Left cardiac atrium (tissue), 4 donors: ENCODE results near the gene C20orf141. TPM values are rescaled to one million over a fixed set of nuclear protein-coding genes. Genes with fewer than 3 reads are reported as not detected.

Experiments used
- ATAC-seq, 2 donors: fragments of 200-7000 bp; cut with Tn5 transposase; one replicate each; pipeline ENCODE4 v1.9.1; 2020; ENCODE audit warnings: mild to moderate bottlenecking in 2 of 2, moderate library complexity in 2 of 2
- DNase-seq: peaks from one replicate; pipeline ENCODE4 v3.0.0-alpha.2; 2020
- intact Hi-C, 2 donors: fragments of 100-400 bp; cut with DNase I; formaldehyde crosslinking; loops; one replicate each; pipeline versions ENCODE4 v1.14.1 to v1.15.1; 2022 to 2023
- total RNA-seq, 2 donors: library from RNA; stranded (reverse); fragmentation: NEBNext Ultra II Directional; extraction: Animal tissue kit (Norgen Biotek cat#: 25700); gene quantifications; one replicate each; pipeline ENCODE4 v1.2.1, GENCODE V29; 2021
- donor health status: DM: no; HTN: yes; CAD: no.
- donor health status: DM: no; HTN: yes; CAD: no; lungs with severe emphysema.
- donor health status: DM: yes; HTN: yes; CAD: no.
- donor health status: Dilated cardiomyopathy.

Gene C20orf141
- total RNA-seq, 2 donors from 2014 or later = not detected

DNA sequence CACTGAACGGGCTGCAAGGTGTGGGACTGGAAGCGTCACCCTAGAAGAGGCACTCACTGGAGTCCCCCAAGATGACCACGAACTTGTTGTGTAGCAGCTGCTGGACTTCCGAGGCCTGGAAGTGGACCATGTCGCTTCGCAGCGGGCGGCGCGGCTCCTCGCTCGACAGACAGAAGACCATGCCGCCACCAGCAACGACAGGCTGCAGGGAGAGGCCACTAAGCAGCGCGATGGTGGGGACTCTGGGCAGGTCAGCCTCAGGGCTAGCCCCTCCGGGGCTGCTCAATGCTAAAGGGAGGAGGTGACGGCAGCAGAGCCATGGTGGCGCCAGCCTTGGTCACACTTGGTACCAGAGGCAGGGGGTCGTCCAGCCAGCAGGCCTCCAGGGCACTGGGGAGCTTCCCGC lies 24.9 kb downstream of the C20orf141 start:
- intact Hi-C loops = loop anchor here in 1 of 2 donors (10.0 kb wide), 1 partner anchor 175 kb away; the partner anchor contains the start of gene IDH3B
- DNase-seq (no peak), ATAC-seq (no peak)

DNA sequence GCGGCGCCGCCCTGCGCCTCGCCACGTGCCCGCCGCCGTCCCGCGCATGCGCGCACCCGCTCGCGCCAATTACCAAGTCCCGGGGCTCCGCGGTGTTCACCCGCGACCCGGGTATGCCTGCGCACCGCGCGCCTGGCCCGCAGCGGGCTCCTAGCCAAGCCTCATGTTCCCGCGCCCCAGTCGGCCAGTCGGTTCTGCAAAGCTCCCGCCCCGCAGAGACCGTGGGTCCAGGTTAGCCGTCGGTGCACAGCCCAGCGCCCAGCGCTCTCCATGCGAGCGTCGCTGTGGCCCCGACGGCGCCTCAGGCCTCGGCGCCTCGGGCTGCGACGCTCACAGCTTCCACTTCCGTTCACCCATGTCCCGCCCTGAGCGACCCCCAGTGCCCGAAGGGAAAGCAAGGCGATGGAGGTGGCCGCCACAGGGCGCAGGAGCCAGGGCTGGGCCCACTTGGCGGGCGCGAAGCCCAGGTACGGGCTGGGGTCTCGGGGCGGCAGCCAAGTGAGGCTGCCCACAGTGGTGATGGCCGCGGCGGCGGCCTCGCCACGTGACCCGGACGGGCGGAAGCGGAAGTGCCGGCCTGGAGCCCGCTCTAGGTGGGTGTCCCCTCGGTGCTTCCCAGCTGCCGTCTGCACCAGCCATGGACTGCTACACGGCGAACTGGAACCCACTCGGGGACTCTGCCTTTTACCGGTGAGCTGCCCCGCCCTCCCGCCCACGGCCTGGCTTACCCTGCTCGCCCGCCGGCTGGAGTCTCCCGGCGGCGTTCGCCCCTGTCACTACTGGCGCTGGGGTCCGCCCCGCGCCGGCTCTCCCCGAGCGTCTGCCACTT lies 25.6 kb downstream of the C20orf141 start, which contains the start of the genes PCED1A and VPS16:
Gene PCED1A (minus strand): TSS at position 518 of the 829 bp plus-strand sequence. CDS start 743 bp downstream, outside the sequence.
Gene VPS16 (plus strand): TSS at position 608 of the 829 bp plus-strand sequence. CDS start 30 bp downstream, at position 638.
- intact Hi-C loops = no loop called here
- DNase-seq (peak; percentile 92), ATAC-seq (peak; percentile 99)

DNA sequence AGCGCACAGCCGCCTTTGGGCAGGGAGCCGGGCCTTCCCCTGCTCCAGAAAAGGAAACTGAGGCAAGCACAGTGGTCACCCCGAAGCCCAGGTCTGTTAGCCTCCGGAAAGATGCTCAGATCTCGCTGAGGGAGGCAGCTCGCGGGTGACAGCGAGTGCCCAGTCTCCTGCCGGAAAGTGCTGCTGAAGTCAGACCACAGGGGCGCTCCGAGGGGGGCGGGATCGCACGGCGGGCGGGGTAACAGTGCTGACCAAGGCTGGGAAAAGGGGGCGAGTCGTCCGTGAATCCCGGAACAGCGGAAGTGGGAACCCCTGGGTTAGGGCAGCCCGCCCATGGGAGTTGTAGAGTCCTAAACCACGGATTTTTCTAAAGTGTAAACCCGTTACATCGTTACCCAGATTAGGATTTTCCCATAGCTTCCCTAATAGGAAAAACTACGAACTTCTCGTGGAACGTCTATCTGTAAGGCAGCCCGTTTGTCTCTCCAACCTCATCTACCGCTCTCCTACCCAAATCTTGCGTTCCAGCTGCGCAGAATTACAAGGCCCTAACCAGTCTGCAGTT lies 26.3 kb downstream of the C20orf141 start:
- intact Hi-C loops = no loop called here
- ATAC-seq (peak; percentile 66 to 76), DNase-seq (peak; percentile 86)

DNA sequence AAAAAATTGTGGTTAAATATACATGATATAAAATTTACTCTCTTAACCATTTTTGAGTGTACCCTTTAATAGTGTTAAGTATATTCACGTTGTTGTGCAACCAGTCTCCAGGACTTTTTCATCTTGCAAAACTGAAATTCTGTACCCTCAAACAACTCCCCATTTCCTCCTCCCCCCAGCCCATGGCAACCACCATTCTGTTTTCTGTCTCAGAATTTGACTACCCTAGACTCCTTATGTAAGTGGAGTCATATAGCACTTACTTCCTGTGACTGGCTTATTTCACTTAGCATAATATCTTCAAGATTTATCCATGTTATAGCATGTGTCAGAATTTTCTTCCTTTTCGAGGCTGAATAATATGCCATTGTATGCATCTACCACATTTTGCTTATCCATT lies 30.8 kb downstream of the C20orf141 start:
- intact Hi-C loops = no loop called here
- ATAC-seq = no peak

DNA sequence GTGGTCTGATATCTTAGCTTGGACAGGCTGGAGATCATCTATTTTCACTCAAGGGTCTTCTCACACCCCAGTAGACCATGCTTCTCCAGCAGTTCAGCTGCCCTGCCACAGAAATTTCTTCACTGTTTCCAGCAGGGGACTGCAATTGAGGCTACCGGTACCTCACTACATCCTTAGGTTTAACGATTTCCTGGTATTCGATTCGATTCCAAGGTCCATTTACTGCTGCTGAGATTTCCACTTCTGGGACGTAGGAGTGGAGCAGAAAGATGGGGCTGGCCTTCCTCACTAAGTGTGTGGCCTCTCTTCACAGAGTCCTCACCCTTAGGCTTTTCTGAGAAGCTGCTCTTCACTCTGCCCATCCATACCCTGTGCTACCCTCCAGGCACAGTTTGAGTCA lies 31.9 kb downstream of the C20orf141 start:
- DNase-seq = no peak

More for the DNA sequence above, 30.8 kb downstream of the C20orf141 start:
- DNase-seq = no peak

DNA sequence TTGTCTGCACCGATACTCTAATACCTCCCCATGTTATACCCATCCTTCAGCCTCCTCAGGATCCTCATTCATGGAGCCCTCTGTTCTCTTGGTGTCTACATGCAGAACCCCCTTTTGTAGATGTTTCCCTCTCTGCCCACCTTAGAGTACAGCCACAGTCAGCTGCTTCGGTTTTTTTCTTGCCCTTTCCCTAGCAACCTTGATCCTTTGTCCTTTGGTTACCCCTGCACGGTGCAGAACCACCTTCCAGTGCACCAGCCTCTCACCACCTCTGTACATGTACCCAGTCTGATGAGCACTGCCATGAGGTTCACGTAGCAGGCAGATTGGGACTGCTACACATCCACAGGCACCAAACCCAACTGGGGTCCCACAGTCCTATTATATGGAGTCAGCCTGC lies 33.0 kb downstream of the C20orf141 start:
- intact Hi-C loops = no loop called here
- no peak for DNase-seq
- ATAC-seq = no peak

More for the DNA sequence above, 31.9 kb downstream of the C20orf141 start:
- ATAC-seq = no peak
- intact Hi-C loops = no loop called here

DNA sequence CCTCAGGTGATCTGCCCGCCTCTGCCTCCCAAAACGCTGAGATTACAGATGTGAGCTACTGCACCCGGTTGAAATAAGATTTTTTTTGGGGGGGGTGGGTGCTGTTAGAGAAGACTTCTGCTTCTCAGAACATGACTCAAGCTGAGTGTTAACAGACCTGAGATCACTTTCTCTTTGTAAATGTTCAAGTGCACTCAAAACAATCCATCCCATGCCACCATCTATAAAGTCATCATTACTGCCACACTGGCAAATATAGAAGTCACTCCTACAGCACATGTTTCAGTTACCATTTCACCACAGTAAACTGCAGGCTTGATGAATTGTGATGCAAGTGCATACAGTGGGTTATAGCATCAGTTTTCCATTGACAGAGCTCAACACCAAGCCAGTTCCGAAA lies 34.7 kb downstream of the C20orf141 start:
- ATAC-seq (no peak), DNase-seq (no peak)
- intact Hi-C loops = no loop called here

DNA sequence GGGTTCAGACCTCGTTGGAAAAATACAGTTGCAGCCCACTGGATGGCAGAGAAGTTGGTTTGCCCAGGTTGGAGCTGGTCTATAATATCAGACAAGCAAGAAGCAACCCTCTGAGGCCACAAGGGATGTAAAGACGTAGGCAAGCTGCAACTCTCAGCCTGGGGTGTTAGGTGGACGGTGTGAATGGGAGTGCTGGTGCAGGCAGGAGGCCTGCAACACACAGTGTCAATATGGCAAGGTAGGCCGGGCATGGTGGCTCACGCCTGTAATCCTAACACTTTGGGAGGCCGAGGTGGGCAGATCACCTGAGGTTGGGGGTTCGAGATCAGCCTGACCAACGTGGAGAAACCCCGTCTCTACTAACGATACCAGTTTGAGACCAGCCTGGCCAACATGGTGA lies 36.3 kb downstream of the C20orf141 start:
- ATAC-seq (no peak), DNase-seq (no peak)
- intact Hi-C loops = loop anchor here in 1 of 2 donors (10.0 kb wide), 1 partner anchor 86 kb away; no protein-coding TSS in a partner anchor

DNA sequence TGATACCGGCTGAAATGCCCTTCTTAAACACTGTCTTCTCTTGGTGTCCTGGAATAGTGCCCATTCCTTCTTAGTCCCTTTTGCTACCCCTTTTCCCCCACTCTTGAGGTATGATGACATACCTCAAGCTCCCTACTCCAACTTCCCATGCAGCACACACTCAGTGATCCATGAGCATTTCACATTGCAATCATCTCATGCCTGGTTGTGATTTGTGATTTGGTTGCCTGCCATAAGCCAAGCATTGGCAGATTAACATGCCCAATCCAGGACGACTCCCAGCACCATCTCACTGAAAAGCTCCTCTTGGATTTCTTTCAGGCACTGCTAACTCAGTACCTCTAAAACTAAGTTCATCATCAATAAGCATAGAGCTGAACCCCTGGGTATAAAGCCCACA lies 43.8 kb downstream of the C20orf141 start:
- ATAC-seq (no peak), DNase-seq (no peak)
- intact Hi-C loops = loop anchor here in 1 of 2 donors (10.0 kb wide), 1 partner anchor 94 kb away; no protein-coding TSS in a partner anchor

DNA sequence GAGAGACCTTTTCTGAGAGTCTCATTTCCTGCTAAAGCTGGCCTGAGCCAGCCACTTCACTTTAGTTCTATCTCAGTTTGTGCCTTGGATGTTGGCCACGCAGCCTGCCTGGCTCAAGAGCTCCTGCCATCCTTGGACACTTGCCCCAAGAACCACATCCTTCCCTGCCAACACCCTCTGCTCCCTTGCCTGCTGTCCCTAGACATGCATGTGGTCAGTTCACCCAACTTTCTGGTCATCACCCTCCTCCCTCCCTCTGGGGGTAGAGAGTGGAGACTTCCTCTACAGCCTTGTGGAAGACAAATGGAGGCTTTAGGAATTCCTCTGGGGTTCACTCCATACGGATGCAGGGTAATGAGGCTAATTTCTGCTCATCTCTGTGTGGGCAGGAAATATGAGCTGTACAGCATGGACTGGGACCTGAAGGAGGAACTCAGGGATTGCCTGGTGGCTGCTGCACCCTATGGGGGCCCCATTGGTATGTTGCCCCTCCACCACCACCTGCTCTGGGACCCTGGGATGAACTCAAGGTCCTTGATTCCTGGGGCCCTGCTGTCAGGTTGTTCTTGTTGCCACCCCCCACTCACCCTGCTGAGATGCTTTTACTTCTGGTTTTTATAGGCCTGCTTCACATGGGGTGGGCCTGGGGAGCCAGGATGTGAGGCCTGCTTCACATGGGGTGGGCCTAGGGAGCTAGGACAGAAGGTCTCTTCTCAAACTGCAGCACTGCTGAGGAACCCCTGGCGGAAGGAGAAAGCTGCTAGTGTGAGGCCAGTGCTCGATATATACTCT lies 44.7 kb downstream of the C20orf141 start:
- intact Hi-C loops = loop anchor here in 1 of 2 donors (10.0 kb wide), 1 partner anchor 95 kb away; no protein-coding TSS in a partner anchor
- ATAC-seq (peak; percentile 79 to 82), DNase-seq (no peak)

DNA sequence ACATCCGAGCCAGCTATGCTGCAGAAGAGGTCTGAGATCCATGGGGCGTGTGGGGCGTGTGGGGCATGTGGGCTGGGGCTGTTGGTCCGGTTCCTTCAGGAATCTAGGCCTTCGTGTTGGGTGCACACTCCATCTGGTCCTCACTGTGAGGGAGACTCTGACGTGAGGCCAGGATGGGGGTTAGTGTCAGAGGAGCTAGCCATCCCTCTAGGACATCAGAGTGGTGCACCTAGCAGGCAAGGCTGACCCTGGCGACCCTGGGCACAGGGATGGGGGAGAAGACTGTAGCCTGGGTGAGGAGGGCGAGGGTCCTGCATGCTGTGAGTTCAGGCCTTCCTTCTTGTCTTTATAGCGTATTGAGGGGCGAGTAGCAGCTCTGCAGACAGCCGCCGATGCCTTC lies 49.8 kb downstream of the C20orf141 start:
- intact Hi-C loops = no loop called here
- DNase-seq (no peak), ATAC-seq (no peak)

DNA sequence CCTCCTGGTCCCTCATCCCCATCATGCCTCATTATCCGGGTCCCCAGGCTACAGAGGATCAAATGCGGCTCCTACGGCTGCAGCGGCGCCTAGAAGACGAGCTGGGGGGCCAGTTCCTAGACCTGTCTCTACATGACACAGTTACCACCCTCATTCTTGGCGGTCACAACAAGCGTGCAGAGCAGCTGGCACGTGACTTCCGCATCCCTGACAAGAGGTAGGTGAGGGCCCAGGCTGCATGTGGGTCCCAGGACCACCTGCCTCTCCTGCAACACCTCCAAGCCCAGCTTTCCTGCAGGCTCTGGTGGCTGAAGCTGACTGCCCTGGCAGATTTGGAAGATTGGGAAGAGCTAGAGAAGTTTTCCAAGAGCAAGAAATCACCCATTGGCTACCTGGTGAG lies 50.3 kb downstream of the C20orf141 start:
- intact Hi-C loops = no loop called here
- no peak for ATAC-seq

More for the DNA sequence above, 50.3 kb downstream of the C20orf141 start:
- DNase-seq = no peak

Other genes starting within 250 kb of the C20orf141 start
- gene NOP56, start 162.4 kb upstream of the C20orf141 start, total RNA-seq = 10 to 100 TPM; 63.3 to 91.3 TPM
- gene IDH3B, start 150.8 kb upstream of the C20orf141 start, total RNA-seq = 100 to 1,000 TPM; 149 to 166 TPM
- gene EBF4, start 122.2 kb upstream of the C20orf141 start, total RNA-seq = 1 to 10 TPM; 4.4 to 6.5 TPM
- gene CPXM1, start 14.4 kb upstream of the C20orf141 start, total RNA-seq = 1 to 10 TPM; 4.3 to 8.7 TPM
- not detected for gene TMEM239, start 1.4 kb downstream of the C20orf141 start, total RNA-seq
- gene PCED1A, start 25.7 kb downstream of the C20orf141 start, total RNA-seq = 10 to 100 TPM; 13.0 to 18.0 TPM
- 10 to 100 TPM; 22.1 to 24.4 TPM for gene VPS16, start 25.8 kb downstream of the C20orf141 start, total RNA-seq
- 10 to 100 TPM; 35.4 to 38.6 TPM for gene PTPRA, start 58.5 kb downstream of the C20orf141 start, total RNA-seq
- not detected for gene GNRH2, start 228.6 kb downstream of the C20orf141 start, total RNA-seq
- gene MRPS26, start 231.1 kb downstream of the C20orf141 start, total RNA-seq = 10 to 100 TPM; 42.7 to 42.8 TPM